Stimulated activated CD4-positive, alpha-beta T cell treated with anti-CD3 and anti-CD28 coated beads, Interleukin-4, amount 100 ng/mL, for 48 hours (primary cell): Measurements from ENCODE around the gene ADAM33.

ENCODE experiments used
- DNase-seq, 2 donors: peaks; one replicate each; pipeline ENCODE4 v3.0.0-alpha.2; 2020; ENCODE audit warnings: low read depth in 2 of 2

The ADAM33 gene

GRCh38 chr20:3706774-3707507 lies 25.1 kb upstream of the ADAM33 start:
- no peak for DNase-seq

DNA sequence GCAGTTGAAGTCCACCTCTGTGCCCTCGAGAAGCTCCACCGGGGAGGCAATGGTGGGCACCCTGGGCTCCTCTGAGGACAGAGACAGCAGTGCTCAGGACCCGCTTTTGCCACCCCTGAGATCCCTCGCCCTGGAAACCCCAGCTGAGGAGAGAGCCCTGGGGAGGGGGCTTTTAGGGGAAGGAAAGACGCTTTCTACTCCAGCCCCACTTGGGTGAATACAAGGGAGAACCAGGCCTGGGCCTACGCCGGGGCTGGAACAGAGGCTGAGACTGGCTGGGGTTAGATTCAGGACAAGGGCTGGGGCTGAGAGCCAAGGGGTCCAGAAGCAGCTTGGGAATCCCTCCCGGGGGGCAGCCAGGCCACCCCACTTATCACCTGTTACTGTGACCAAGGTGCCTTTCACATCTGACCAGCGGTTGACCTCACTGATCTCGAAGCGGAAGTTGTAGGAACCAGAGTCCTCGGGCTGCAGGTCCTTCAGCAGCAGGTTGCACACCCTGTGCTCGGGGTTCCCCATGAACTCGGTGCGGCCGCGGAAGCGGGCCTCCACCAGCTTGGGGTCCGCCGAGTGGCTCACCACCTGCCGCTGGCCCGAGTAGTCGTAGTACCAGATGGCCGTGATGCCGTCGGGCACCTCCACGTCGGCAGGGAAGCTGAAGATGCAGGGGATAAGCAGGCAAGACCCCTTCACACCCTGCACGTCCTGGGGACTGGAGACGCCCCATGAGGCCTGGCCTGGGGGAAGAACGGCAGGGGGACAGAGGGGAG lies 24.3 kb upstream of the ADAM33 start:
- DNase-seq: no peak

- DNase-seq: no peak
Measured at GRCh38 chr20:3705491-3705969, 23.7 kb upstream of the ADAM33 start.

DNA sequence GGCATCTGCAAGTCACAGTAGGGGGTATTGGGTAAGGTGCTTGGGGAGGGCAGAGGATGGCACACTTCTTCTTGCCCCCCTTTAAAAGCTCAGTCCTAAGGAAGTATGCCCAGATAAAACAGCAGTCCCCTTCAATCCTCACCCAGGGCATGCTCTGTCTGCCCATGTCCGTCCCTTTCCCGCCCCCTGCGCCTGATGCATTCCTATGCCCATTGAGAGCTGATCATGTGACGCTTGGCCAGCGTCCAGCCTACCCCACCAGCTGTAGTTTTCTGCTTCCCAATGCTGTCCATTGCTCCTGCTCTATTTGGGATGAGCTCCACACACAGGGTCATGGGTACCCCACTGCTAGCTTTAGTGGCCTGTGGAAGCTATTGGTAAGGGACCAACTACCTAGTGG lies 22.3 kb upstream of the ADAM33 start:
- DNase-seq: no peak

DNA sequence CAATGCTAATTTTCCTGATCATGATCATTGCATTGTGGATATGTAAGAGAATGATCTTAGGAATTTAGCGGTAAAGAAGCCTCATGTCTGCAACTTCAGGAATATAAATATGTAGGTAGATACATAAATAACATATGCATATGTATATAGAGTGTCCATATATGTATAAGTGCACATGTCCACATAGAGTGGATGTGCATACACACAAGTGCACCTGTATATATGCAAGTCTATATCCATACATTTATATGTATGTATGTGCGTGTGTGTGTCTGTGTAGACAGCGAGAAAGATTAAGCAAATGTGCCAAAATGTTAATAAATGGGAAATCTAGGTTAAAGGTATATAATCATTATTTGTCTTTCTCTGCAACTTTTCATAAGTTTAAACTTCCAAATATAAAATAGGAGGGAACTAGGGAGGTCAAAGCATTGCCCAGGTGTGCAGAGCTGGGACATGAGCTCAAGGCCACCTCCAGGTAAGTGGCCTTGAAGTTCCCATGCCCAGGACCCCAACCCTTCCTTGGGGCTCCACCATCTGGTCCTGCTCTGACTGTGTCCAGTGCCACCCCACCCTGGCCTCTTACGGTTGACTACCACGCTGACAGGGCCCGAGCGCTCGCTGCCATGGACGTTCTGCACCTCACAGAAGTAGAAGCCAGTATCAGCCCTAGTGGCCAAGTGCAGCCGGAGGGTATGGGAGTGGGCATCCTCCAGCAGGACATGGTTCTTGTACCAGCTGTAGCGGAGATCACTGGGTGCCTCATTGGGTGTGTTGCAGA lies 21.0 kb upstream of the ADAM33 start:
- no peak for DNase-seq

- no peak for DNase-seq
Measured at GRCh38 chr20:3701061-3701998, 19.5 kb upstream of the ADAM33 start.

GRCh38 chr20:3699037-3699436 lies 17.2 kb upstream of the ADAM33 start:
- no peak for DNase-seq

- no peak for DNase-seq
Measured at GRCh38 chr20:3698591-3699001, 16.8 kb upstream of the ADAM33 start.

- DNase-seq: no peak
Measured at GRCh38 chr20:3697588-3698305, 15.9 kb upstream of the ADAM33 start.

DNA sequence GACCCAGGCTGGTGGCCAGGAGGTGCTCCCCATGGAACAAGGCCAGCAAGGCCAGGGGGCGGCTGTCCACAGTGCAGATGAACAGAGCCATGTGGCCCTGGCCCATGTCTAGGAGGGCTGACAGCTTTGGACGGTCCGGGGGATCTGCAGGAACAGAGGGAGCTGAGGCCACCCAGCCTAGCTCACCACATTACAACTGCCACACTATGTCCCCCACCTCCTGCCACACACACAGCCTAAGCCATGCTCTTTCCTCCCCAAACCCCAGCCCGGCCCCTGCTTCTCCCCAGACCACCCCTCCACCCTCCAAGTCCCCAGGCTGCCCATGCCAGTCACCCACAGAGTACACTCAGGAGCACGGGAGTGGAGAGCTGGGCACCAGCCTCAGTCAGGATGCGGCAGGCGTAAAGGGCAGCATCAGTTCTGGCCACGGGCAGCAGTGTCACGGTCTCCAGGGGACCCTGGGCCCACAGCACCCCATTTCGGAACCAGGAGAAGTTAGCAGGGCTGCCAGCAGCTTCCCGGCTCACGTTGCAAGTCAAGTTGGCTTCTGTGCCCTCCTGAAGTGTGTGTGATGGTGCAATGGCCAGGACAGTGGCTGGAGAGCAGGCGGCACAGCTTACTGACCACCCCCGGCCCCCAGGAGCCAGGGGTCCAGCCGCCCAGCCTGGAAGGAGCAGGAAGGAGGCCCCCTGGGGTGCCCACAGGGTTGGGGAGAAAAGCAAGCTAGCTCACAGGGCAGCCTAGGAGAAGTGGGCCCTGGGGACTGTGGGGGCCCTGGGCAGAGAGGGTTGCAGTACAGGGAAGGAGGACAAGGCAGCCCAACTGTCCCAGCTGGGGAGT lies 15.2 kb upstream of the ADAM33 start:
- no peak for DNase-seq

- DNase-seq: no peak
Measured at GRCh38 chr20:3696200-3696599, 14.4 kb upstream of the ADAM33 start.

DNA sequence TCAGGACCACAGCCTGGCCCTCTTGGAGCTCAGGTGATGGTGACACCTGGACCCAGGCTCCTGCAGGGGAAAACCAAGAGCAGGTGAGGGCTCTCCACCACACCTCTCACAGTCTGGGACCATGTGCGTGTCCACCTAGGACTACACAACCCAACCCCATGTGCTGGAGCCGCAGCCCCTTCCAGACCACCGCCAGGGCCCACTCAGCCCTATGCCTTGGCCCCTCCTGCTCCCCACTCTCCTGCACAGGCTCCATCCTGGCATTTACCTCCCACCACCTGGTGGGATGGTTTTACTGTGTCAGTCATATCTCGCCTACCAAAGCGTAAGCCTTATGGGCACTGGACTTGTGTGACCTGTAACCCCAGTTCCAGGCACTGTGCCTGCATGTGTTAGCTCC lies 13.1 kb upstream of the ADAM33 start:
- DNase-seq: no peak

DNA sequence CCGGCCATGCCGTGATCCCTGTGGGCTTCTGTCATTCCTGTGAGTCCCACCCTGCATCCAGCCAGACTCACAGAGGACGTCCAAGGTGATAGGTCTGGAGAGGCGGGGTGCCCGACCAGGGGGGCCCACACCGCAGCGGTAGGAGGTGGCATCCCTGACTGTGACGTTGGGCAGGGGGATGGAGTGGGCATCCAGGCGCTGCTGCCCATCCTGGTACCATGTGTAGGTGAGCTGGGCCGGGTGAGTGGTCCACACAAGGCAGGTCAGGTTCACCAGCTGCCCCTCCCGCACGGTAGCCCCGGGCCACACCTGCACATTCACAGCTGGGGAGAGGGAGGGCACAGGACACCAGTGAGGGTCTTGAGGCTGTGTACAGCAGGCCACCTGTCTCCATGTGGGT lies 11.6 kb upstream of the ADAM33 start:
- no peak for DNase-seq

GRCh38 chr20:3692706-3693294 lies 11.0 kb upstream of the ADAM33 start:
- no peak for DNase-seq

DNA sequence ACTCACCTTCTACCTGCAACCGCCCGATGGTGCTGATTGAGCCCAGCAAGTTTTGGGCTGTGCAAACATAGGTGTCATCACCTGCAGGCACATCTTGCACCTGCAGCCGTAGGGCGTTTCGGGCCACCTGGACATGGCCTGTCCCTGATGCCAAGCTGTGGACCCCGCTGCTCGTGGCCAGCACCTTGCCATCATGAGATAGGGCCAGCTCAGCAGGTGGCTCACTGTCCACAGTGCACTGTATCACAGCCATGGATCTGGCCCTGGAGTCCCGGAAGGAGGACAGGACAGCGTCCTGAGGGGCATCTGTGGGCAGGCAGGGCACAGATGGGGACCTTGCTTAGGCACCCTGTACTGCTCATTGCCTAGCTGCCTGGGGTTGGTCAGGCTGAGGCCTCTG lies 10.1 kb upstream of the ADAM33 start:
- no peak for DNase-seq

- no peak for DNase-seq
Measured at GRCh38 chr20:3691306-3691705, 9.5 kb upstream of the ADAM33 start.

GRCh38 chr20:3690413-3690812 lies 8.6 kb upstream of the ADAM33 start:
- DNase-seq: no peak

DNA sequence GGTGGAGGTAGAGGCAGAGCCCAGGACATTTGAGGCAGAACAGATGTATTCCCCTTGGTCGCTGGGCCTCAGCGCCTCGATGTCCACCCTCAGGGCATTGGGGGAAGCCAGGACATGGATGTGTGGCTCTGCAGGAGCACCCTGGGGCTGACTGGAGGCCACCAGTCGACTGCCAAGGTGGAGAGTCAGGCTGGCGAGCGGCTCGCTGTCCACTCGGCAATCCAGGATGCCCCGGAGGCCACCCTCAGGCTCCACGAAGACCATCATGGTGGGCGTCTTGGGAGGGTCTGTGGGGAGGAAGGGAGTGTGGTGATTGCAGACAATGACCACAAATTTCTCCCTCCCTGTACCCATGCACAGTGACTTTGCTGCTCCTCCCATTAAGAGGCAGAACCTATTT lies 8.2 kb upstream of the ADAM33 start:
- no peak for DNase-seq

DNA sequence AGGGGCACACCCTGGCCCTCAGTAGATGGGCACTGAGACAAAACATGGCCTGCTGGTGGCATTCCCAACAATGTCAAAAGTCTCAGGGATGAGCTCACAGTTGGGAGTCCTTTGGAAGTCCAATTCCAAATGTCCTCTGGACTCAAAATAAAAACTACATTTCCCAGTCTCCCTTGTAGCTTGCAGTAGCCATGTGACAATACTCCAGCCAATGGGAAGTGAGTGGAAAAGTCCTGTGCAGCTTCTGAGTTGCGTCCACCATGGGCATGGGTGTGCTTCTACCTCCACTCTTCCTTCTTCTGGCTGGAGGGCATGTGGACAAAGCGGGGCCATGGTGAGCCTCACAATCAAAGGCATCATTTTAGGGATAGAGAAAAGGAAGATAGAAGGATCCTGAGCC lies 5.8 kb upstream of the ADAM33 start:
- no peak for DNase-seq
